ENCODE results near the gene RFC1.
A peak's percentile ranks its signal among the peaks of the same experiment; 100 is the strongest.
"Not testable (repeated sequence)": the region's sequence is repeated elsewhere in the genome, so short reads cannot be mapped to it uniquely, and the experiment has no call there.

The RFC1 gene

GRCh38 chr4:39357002-39357401, 9.2 kb downstream of the RFC1 start:
- Histone ChIP-seq H3K27ac (ENCODE audit: low read length, poor library complexity, severe bottlenecking) (no peak overlapping the region), H3K27me3 (ENCODE audit: control insufficient read depth in 1 of 2, insufficient read depth in 1 of 2, low read length in 2 of 2) (no peaks in the 10 kb centered on the region), H3K36me3 (ENCODE audit: control insufficient read depth in 1 of 2, insufficient read depth in 2 of 2, low read depth in 1 of 2, low read length in 2 of 2) (peaks cover 0 to 3% of the 10 kb centered on the region in 2 experiments), H2BK120ac (ENCODE audit: low read depth, low read length) (no peak overlapping the region), H3K4me1 (ENCODE audit: control insufficient read depth, insufficient read depth, low read depth, low read length) (peaks cover 2% of the 10 kb centered on the region), H2BK5ac (ENCODE audit: low read depth, low read length, poor library complexity, severe bottlenecking) (no peak overlapping the region), H3K9ac (ENCODE audit: low read length) (peak overlapping the region; percentile 48), H3K4ac (ENCODE audit: low read depth in 1 of 2, low read length in 2 of 2) (no peak overlapping the region), H2BK12ac (ENCODE audit: low read length in 2 of 2) (no peak overlapping the region), H3K79me1 (replicated peaks; ENCODE audit: low read length, poor library complexity, severe bottlenecking) (peaks cover 1% of the 10 kb centered on the region), H3K9me3 (ENCODE audit: control insufficient read depth, low read length) (no peaks in the 10 kb centered on the region), H2AFZ (ENCODE audit: low read depth, low read length) (no peak overlapping the region), H2BK15ac (ENCODE audit: low read depth, poor library complexity, severe bottlenecking) (no peak overlapping the region), H3K14ac (ENCODE audit: low read length in 2 of 2) (no peak overlapping the region), H3K18ac (ENCODE audit: low read depth in 1 of 2, low read length in 2 of 2) (no peak overlapping the region), H3K4me3 (ENCODE audit: insufficient read depth in 1 of 2, low read depth in 1 of 2, low read length in 2 of 2) (no peak overlapping the region), H3K23ac (ENCODE audit: low read length in 2 of 2) (no peak overlapping the region), H4K91ac (ENCODE audit: low read length) (no peak overlapping the region), H3K4me2 (ENCODE audit: low read length, poor library complexity, severe bottlenecking) (no peak overlapping the region), H2AK5ac (ENCODE audit: low read length, severe bottlenecking) (no peak overlapping the region), H4K8ac (ENCODE audit: low read length) (no peak overlapping the region)
- no peak for DNase-seq
- WGBS = no CpG with 5 or more reads among the region's 1 CpG

GRCh38 chr4:39354254-39354552, 12.0 kb downstream of the RFC1 start:
- H3K4me1 ChIP-seq (ENCODE audit: control insufficient read depth, insufficient read depth, low read depth, low read length) = peaks cover 2% of the 10 kb centered on the region
- peak overlapping the region in 1 of 2 experiments; percentile 76 for H3K4me3 ChIP-seq (ENCODE audit: insufficient read depth in 1 of 2, low read depth in 1 of 2, low read length in 2 of 2)
- no peak overlapping the region for H3K23ac ChIP-seq (ENCODE audit: low read length in 2 of 2)
- no peak overlapping the region for H2BK120ac ChIP-seq (ENCODE audit: low read depth, low read length)
- H3K14ac ChIP-seq (ENCODE audit: low read length in 2 of 2) = no peak overlapping the region
- no peak for DNase-seq
- H3K18ac ChIP-seq (ENCODE audit: low read depth in 1 of 2, low read length in 2 of 2) = peak overlapping the region in 1 of 2 experiments; percentile 43
- H2BK15ac ChIP-seq (ENCODE audit: low read depth, poor library complexity, severe bottlenecking) = no peak overlapping the region
- no peak overlapping the region for H2AFZ ChIP-seq (ENCODE audit: low read depth, low read length)
- H2AK5ac ChIP-seq (ENCODE audit: low read length, severe bottlenecking) = no peak overlapping the region
- H4K91ac ChIP-seq (ENCODE audit: low read length) = no peak overlapping the region
- H3K27ac ChIP-seq (ENCODE audit: low read length, poor library complexity, severe bottlenecking) = peak overlapping the region; percentile 74
- WGBS = 24% methylated on average over 1 of the region's 1 CpG
- H3K4me2 ChIP-seq (ENCODE audit: low read length, poor library complexity, severe bottlenecking) = peak overlapping the region; percentile 34
- no peak overlapping the region for H2BK5ac ChIP-seq (ENCODE audit: low read depth, low read length, poor library complexity, severe bottlenecking)
- peak overlapping the region; percentile 94 for H3K9ac ChIP-seq (ENCODE audit: low read length)
- peaks cover 12% of the 10 kb centered on the region for H3K9me3 ChIP-seq (ENCODE audit: control insufficient read depth, low read length)
- no peak overlapping the region for H4K8ac ChIP-seq (ENCODE audit: low read length)
- peaks cover 6 to 20% of the 10 kb centered on the region in 2 experiments for H3K36me3 ChIP-seq (ENCODE audit: control insufficient read depth in 1 of 2, insufficient read depth in 2 of 2, low read depth in 1 of 2, low read length in 2 of 2)
- peaks cover 5% of the 10 kb centered on the region for H3K79me1 ChIP-seq (replicated peaks; ENCODE audit: low read length, poor library complexity, severe bottlenecking)
- no peak overlapping the region for H2BK12ac ChIP-seq (ENCODE audit: low read length in 2 of 2)
- H3K27me3 ChIP-seq (ENCODE audit: control insufficient read depth in 1 of 2, insufficient read depth in 1 of 2, low read length in 2 of 2) = no peaks in the 10 kb centered on the region
- no peak overlapping the region for H3K4ac ChIP-seq (ENCODE audit: low read depth in 1 of 2, low read length in 2 of 2)

DNA sequence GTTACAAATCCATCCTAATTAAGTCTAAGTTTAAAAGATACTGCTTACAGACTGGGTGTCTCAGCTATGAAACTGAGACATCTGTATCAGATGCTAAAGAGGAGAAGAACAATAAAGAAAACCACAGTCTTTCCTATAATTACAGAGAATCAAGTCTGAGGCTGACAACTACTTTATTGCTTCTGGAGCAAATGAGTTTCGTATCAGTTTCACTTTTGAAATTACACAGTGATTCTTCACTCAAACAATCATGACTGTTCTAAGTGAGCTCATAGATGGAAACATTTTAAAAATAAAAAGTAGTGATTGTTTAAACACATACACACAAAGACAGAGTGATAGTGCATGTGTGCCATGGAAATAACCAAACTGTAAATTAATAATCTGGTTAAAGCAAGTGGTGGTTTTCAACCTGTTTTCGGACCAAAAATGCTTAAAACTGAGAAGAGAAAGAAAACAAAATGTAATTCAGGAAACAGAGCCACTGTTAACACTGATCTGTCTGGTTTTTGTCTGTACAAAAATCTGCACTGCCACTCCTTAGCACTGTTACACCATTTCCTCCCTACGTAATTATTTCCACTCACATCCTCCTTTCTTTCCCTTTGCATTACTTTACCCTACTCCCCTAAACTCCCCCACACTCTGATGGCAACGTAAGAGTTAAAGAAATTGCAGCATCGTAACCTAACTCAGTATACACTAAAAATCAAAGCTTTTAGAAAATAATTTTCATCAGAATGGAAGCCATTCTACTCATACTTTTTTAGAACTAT, 12.5 kb downstream of the RFC1 start:
- peak overlapping the region in 1 of 2 experiments; percentile 76 for H3K4me3 ChIP-seq (ENCODE audit: insufficient read depth in 1 of 2, low read depth in 1 of 2, low read length in 2 of 2)
- H3K4ac ChIP-seq (ENCODE audit: low read depth in 1 of 2, low read length in 2 of 2) = no peak overlapping the region
- H2AFZ ChIP-seq (ENCODE audit: low read depth, low read length) = no peak overlapping the region
- H4K8ac ChIP-seq (ENCODE audit: low read length) = no peak overlapping the region
- peak; percentile 82 for DNase-seq
- peak overlapping the region; percentile 34 for H3K4me2 ChIP-seq (ENCODE audit: low read length, poor library complexity, severe bottlenecking)
- H2BK5ac ChIP-seq (ENCODE audit: low read depth, low read length, poor library complexity, severe bottlenecking) = no peak overlapping the region
- H3K9ac ChIP-seq (ENCODE audit: low read length) = peak overlapping the region; percentile 94
- no peak overlapping the region for H4K91ac ChIP-seq (ENCODE audit: low read length)
- H2AK5ac ChIP-seq (ENCODE audit: low read length, severe bottlenecking) = no peak overlapping the region
- peak overlapping the region; percentile 74 for H3K27ac ChIP-seq (ENCODE audit: low read length, poor library complexity, severe bottlenecking)
- peaks cover 5% of the 10 kb centered on the region for H3K79me1 ChIP-seq (replicated peaks; ENCODE audit: low read length, poor library complexity, severe bottlenecking)
- no peak overlapping the region for H3K18ac ChIP-seq (ENCODE audit: low read depth in 1 of 2, low read length in 2 of 2)
- peaks cover 6 to 25% of the 10 kb centered on the region in 2 experiments for H3K36me3 ChIP-seq (ENCODE audit: control insufficient read depth in 1 of 2, insufficient read depth in 2 of 2, low read depth in 1 of 2, low read length in 2 of 2)
- 24% methylated on average over 5 of the region's 5 CpGs for WGBS
- no peak overlapping the region for H2BK15ac ChIP-seq (ENCODE audit: low read depth, poor library complexity, severe bottlenecking)
- peaks cover 3% of the 10 kb centered on the region for H3K4me1 ChIP-seq (ENCODE audit: control insufficient read depth, insufficient read depth, low read depth, low read length)
- H2BK120ac ChIP-seq (ENCODE audit: low read depth, low read length) = no peak overlapping the region
- H3K23ac ChIP-seq (ENCODE audit: low read length in 2 of 2) = no peak overlapping the region
- no peak overlapping the region for H3K14ac ChIP-seq (ENCODE audit: low read length in 2 of 2)
- H3K27me3 ChIP-seq (ENCODE audit: control insufficient read depth in 1 of 2, insufficient read depth in 1 of 2, low read length in 2 of 2) = no peaks in the 10 kb centered on the region
- H3K9me3 ChIP-seq (ENCODE audit: control insufficient read depth, low read length) = peaks cover 17% of the 10 kb centered on the region
- no peak overlapping the region for H2BK12ac ChIP-seq (ENCODE audit: low read length in 2 of 2)

GRCh38 chr4:39353149-39353477, 13.0 kb downstream of the RFC1 start:
- not testable (repeated sequence) for H3K14ac ChIP-seq (ENCODE audit: low read length in 2 of 2); H2BK15ac ChIP-seq (ENCODE audit: low read depth, poor library complexity, severe bottlenecking); H3K27ac ChIP-seq (ENCODE audit: low read length, poor library complexity, severe bottlenecking); H4K8ac ChIP-seq (ENCODE audit: low read length); H3K27me3 ChIP-seq (ENCODE audit: control insufficient read depth in 1 of 2, insufficient read depth in 1 of 2, low read length in 2 of 2); H3K23ac ChIP-seq (ENCODE audit: low read length in 2 of 2); H3K4ac ChIP-seq (ENCODE audit: low read depth in 1 of 2, low read length in 2 of 2); H2BK5ac ChIP-seq (ENCODE audit: low read depth, low read length, poor library complexity, severe bottlenecking); H3K79me1 ChIP-seq (replicated peaks; ENCODE audit: low read length, poor library complexity, severe bottlenecking); H3K4me1 ChIP-seq (ENCODE audit: control insufficient read depth, insufficient read depth, low read depth, low read length); DNase-seq; H3K4me2 ChIP-seq (ENCODE audit: low read length, poor library complexity, severe bottlenecking); H2AFZ ChIP-seq (ENCODE audit: low read depth, low read length); H3K18ac ChIP-seq (ENCODE audit: low read depth in 1 of 2, low read length in 2 of 2)
- Histone ChIP-seq H2AK5ac (ENCODE audit: low read length, severe bottlenecking) (peak overlapping the region; percentile 54), H3K36me3 (ENCODE audit: control insufficient read depth in 1 of 2, insufficient read depth in 2 of 2, low read depth in 1 of 2, low read length in 2 of 2) (peaks cover 6 to 28% of the 10 kb centered on the region in 2 experiments), H3K9me3 (ENCODE audit: control insufficient read depth, low read length) (peaks cover 17% of the 10 kb centered on the region), H2BK12ac (ENCODE audit: low read length in 2 of 2) (peak overlapping the region in 1 of 2 experiments; percentile 66), H3K9ac (ENCODE audit: low read length) (peak overlapping the region; percentile 94), H3K4me3 (ENCODE audit: insufficient read depth in 1 of 2, low read depth in 1 of 2, low read length in 2 of 2) (peak overlapping the region in 1 of 2 experiments; percentile 76), H2BK120ac (ENCODE audit: low read depth, low read length) (peak overlapping the region; percentile 34), H4K91ac (ENCODE audit: low read length) (peak overlapping the region; percentile 39)
- 100% methylated on average over 2 of the region's 6 CpGs for WGBS

Measured in mesenchymal stem cell (in vitro differentiated cells and primary cell).